Fibroblast of pulmonary artery (primary cell): ENCODE data around the gene LIFR.

ENCODE experiments used
- DNase-seq: peaks from one replicate; pipeline ENCODE4 v3.0.0-alpha.2; 2010; ENCODE audit warnings: low read depth
- H3K4me3 ChIP-seq: replicated peaks from 2 replicates; pipeline ENCODE4 v1.5.1; 2011; ENCODE audit warnings: low read depth, mild to moderate bottlenecking, control low read depth, low read length, moderate library complexity
- CTCF ChIP-seq: IDR thresholded peaks from 2 replicates; pipeline ENCODE4 v1.5.1; 2011; ENCODE audit warnings: mild to moderate bottlenecking, control low read depth, low read length, inconsistent platforms; ENCODE audit errors: missing control alignments

The LIFR gene

GRCh38 chr5:38458174-38458573 is 98.3 kb downstream of the LIFR start:
- no peak for DNase-seq
- no peak for TF ChIP-seq CTCF
- H3K4me3 ChIP-seq, result no peak overlapping the region

GRCh38 chr5:38456657-38457399 is 99.6 kb downstream of the LIFR start:
- no peak for TF ChIP-seq CTCF
- DNase-seq, result peak; percentile 29
- no peak overlapping the region for H3K4me3 ChIP-seq

GRCh38 chr5:38455796-38456330 is 100.6 kb downstream of the LIFR start:
- no peak overlapping the region for H3K4me3 ChIP-seq
- DNase-seq, result no peak
- TF ChIP-seq CTCF, result no peak

- H3K4me3 ChIP-seq, result no peak overlapping the region
- no peak for TF ChIP-seq CTCF
- no peak for DNase-seq
Measured at GRCh38 chr5:38453921-38454320, 102.5 kb downstream of the LIFR start.

- DNase-seq, result no peak
- no peak for TF ChIP-seq CTCF
- no peak overlapping the region for H3K4me3 ChIP-seq
Measured at GRCh38 chr5:38453506-38453905, 102.9 kb downstream of the LIFR start.

GRCh38 chr5:38452201-38452600 is 104.2 kb downstream of the LIFR start:
- no peak overlapping the region for H3K4me3 ChIP-seq
- TF ChIP-seq CTCF, result no peak
- DNase-seq, result no peak
